Type B pancreatic cell (in vitro differentiated cells): ENCODE results near the gene PRMT1. TPM values are rescaled to one million over a fixed set of nuclear protein-coding genes. Genes with fewer than 3 reads are reported as not detected.
"Not testable (repeated sequence)": the region's sequence is repeated elsewhere in the genome, so short reads cannot be mapped to it uniquely, and the experiment has no call there.

Source experiments
- DNase-seq: peaks from one replicate; pipeline ENCODE4 v3.0.0; 2021; ENCODE audit warnings: mixed read lengths; ENCODE audit not compliant: unreplicated experiment; ENCODE audit errors: extremely low spot score
- H3K27ac Mint-ChIP-seq: 2 replicates; pipeline ENCODE4 v1.8.0; 2021; ENCODE audit warnings: mild to moderate bottlenecking, mixed read lengths
- H3K27me3 Mint-ChIP-seq: 2 replicates; pipeline ENCODE4 v1.8.0; 2021; ENCODE audit warnings: mixed read lengths
- H3K36me3 Mint-ChIP-seq: 2 replicates; pipeline ENCODE4 v1.8.0; 2021; ENCODE audit warnings: mixed read lengths
- H3K4me1 Mint-ChIP-seq: one replicate; pipeline ENCODE4 v1.8.0; 2021; ENCODE audit warnings: mixed read lengths; ENCODE audit not compliant: unreplicated experiment
- H3K4me3 Mint-ChIP-seq: 2 replicates; pipeline ENCODE4 v1.8.0; 2021; ENCODE audit warnings: mild to moderate bottlenecking, mixed read lengths
- H3K9me3 Mint-ChIP-seq: 2 replicates; pipeline ENCODE4 v1.8.0; 2021; ENCODE audit warnings: mixed read lengths
- long read RNA-seq: library from polyadenylated mRNA; unstranded; transcript quantifications from one replicate; pipeline ENCODE4 v2.0.0, GENCODE V29; 2020
- total RNA-seq: library from RNA; stranded (reverse); gene quantifications from 2 replicates; pipeline ENCODE4 v1.2.1, GENCODE V29; 2021; ENCODE audit warnings: low replicate concordance
- TF ChIP-seq, protein P1 (sequence below): fragments of 200-600 bp; sonication (generic); conservative IDR thresholded peaks from 2 replicates; pipeline ENCODE4 v1.5.0; 2021; ENCODE audit warnings: antibody characterized with exemption, mild to moderate bottlenecking

PRMT1 gene
- total RNA-seq: 131 and 195 TPM in 2 replicates
- long read RNA-seq, transcript PRMT1-201 (10 exons, 1,393 nt): major isoform, 72 of 80 reads
- long read RNA-seq, partial matches to known transcripts: 3 of 80 reads
- long read RNA-seq, other reads (novel, unspliced or antisense): 1 of 80 reads

DNA sequence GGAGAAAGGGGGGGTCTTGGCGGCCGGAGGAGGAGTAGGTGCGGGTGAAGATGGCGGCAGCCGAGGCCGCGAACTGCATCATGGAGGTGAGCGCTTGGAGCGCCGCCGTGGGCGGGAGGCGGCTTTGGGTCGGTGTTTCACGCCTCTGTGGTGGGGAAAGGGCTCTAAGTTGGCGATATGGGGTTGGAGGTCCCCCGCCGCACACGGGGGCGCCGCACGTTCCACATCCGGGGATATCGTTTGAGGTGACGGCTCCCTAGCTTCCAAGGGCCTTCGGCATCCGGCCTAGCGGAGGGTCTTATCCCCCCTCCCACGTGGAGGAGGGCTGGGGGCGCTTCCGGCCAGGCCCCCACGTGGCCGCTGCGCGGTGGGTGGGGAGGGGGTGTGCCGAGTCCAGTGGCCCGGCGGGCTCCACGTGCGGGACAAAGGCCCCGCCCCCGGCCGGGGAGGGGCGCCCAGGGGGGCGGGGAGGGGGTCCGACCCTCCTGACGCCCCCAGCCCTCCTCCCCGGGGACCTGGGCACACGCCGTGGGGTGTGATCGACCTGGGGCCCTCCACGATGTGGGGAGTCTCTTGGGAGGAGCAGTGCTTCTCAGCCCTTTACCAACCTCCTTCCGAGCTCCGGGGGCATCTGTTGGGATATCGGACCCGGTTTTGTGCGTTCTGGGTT is at the start of gene PRMT1:
Gene PRMT1 (plus strand): TSS at position 41 of the 670 bp plus-strand sequence. CDS start 10 bp downstream, at position 51.
- Mint-ChIP-seq H3K27me3 (no peaks in the 10 kb centered on the region), H3K9me3 (no peaks in the 10 kb centered on the region), H3K36me3 (no peaks in the 10 kb centered on the region), H3K27ac (peak within 1 kb of the TSS; percentile 99), H3K4me3 (peak within 1 kb of the TSS; percentile 98), H3K4me1 (peaks cover 11% of the 10 kb centered on the region)
- TF ChIP-seq, protein P1, sequence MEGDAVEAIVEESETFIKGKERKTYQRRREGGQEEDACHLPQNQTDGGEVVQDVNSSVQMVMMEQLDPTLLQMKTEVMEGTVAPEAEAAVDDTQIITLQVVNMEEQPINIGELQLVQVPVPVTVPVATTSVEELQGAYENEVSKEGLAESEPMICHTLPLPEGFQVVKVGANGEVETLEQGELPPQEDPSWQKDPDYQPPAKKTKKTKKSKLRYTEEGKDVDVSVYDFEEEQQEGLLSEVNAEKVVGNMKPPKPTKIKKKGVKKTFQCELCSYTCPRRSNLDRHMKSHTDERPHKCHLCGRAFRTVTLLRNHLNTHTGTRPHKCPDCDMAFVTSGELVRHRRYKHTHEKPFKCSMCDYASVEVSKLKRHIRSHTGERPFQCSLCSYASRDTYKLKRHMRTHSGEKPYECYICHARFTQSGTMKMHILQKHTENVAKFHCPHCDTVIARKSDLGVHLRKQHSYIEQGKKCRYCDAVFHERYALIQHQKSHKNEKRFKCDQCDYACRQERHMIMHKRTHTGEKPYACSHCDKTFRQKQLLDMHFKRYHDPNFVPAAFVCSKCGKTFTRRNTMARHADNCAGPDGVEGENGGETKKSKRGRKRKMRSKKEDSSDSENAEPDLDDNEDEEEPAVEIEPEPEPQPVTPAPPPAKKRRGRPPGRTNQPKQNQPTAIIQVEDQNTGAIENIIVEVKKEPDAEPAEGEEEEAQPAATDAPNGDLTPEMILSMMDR: no peak
- peak; percentile 83 for DNase-seq

DNA sequence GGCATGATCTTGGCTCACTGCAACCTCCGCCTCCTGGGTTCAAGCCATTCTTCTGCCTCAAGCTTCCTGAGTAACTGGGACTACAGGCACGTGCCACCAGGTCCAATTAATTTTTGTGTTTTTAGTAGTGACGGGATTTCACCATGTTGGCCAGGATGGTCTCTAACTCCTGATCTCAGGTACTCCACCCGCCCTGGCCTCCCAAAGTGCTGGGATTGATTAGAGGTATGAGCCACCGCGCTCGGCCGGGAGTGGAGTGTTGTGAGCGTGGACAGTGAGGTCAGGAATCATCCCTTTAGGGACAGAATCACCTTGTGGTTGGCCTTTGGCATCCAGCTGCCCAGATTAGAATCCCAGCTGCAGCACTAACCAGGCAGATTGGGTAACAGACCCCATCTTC is 47.4 kb upstream of the PRMT1 start:
- H3K9me3 Mint-ChIP-seq: no peaks in the 10 kb centered on the region
- no peak overlapping the region for H3K27ac Mint-ChIP-seq
- TF ChIP-seq, protein P1: no peak
- DNase-seq: no peak
- peaks cover 6% of the 10 kb centered on the region for H3K4me1 Mint-ChIP-seq
- H3K36me3 Mint-ChIP-seq: no peaks in the 10 kb centered on the region
- H3K4me3 Mint-ChIP-seq: no peak overlapping the region
- no peaks in the 10 kb centered on the region for H3K27me3 Mint-ChIP-seq

DNA sequence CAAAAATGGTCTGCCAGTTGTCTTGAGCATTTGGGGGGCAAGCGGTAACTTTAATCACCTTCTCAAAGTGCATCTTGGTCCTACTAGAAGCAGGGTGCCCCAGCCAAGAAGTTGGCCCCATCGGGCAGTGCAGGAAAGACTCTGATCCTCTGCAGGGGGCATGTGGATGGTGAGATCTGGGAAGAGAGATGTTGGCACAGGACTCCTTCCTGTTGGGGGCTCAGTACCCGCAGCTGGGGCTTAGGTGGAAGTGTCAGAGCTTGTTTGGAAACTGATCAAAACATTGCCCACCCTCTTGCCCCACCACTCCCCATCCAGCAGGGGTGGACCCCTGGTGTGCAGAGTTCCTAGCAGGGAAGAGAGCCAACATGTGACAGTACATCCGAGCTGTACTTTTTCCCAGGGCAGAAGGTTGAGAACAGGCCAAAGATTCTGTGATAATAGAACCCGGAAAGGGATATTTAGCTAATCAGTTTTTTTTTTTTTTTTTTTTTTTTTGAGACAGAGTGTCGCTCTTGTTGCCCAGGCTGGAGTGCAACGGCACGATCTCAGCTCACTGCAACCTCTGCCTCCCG is 46.0 kb upstream of the PRMT1 start:
- TF ChIP-seq, protein P1: no peak
- Mint-ChIP-seq H3K4me3 (peak overlapping the region; percentile 31), H3K27ac (no peak overlapping the region), H3K36me3 (no peaks in the 10 kb centered on the region), H3K27me3 (no peaks in the 10 kb centered on the region), H3K9me3 (no peaks in the 10 kb centered on the region), H3K4me1 (peaks cover 11% of the 10 kb centered on the region)
- DNase-seq: no peak

DNA sequence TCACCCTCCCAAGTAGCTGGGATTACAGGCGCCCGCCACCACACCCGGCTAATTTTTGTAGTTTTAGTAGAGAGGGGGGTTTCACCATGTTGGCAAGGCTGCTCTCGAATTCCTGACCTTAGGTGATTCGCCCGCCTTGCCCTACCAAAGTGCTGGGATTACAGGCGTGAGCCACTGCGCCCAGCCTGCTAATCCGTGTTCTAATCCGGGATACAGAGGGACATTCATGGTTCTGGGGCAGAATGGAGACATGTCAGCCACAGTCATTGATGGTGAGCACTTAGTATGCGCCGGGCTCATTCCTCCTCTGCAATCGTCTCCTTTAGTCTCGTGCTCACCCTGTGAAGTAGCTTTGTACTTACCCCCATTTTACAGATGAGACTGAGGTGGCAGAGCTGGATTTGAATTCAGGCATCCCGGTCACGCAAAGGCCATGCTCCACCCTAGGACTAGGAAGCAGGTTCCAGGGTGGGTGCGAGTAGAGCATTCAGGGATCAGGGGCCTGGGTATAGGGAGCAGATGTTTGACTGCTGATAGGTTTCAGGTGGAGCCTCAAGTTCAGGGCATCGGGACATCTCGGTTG is 45.4 kb upstream of the PRMT1 start:
- Mint-ChIP-seq H3K4me3 (no peak overlapping the region), H3K9me3 (no peaks in the 10 kb centered on the region), H3K4me1 (peaks cover 16% of the 10 kb centered on the region), H3K36me3 (no peaks in the 10 kb centered on the region), H3K27me3 (no peaks in the 10 kb centered on the region), H3K27ac (no peak overlapping the region)
- TF ChIP-seq, protein P1: no peak
- DNase-seq: no peak

DNA sequence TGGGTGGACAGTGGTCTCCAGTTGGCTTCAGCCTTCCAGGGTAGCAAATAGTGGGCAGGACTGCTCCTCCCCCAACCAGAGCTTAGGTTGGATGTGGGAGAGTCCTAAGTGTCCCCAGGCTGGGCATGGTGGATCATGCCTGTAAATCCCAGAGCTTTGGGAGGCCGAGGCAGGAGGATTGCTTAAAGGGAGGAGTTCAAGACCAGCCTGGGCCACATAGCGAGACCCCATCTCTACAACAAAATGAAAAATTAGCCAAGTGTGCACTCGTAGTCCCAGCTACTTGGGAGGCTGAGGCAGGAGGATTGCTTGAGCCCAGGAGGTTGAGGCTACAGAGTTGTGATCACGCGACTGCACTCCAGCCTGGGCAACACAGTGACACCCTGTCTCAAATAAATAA is 44.5 kb upstream of the PRMT1 start:
- H3K4me1 Mint-ChIP-seq: peaks cover 18% of the 10 kb centered on the region
- no peak for DNase-seq
- H3K27me3 Mint-ChIP-seq: no peaks in the 10 kb centered on the region
- H3K27ac Mint-ChIP-seq: no peak overlapping the region
- no peaks in the 10 kb centered on the region for H3K36me3 Mint-ChIP-seq
- H3K9me3 Mint-ChIP-seq: no peaks in the 10 kb centered on the region
- H3K4me3 Mint-ChIP-seq: no peak overlapping the region
- TF ChIP-seq, protein P1: no peak

DNA sequence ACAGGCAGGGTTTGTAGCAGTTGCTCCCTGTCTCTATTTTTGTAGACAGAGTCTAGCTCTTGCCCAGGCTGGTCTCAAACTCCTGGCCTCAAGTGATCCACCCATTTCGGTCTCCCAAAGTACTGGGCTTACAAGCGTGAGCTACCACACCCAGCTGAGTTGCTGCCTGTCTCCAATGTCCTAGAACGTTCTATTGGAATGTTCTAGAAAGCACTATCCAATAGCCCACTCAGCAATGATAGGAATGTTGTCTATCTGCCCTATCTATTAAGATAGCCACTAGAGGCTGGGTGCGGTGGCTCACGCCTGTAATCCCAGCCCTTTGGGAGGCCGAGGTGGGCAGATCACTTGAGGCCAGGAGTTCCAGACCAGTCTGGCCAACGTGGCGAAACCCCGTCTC is 43.8 kb upstream of the PRMT1 start:
- H3K27me3 Mint-ChIP-seq, H3K9me3 Mint-ChIP-seq, DNase-seq, H3K4me3 Mint-ChIP-seq, H3K36me3 Mint-ChIP-seq: not testable (repeated sequence)
- Mint-ChIP-seq H3K27ac (peak overlapping the region; percentile 43), H3K4me1 (peaks cover 23% of the 10 kb centered on the region)
